Measurements from ENCODE around the gene BCKDK. TPM values are rescaled to one million over a fixed set of nuclear protein-coding genes. Genes with fewer than 3 reads are reported as not detected.
"Not testable (repeated sequence)": the region's sequence is repeated elsewhere in the genome, so short reads cannot be mapped to it uniquely, and the experiment has no call there.

Gene BCKDK
- polyA plus RNA-seq, 3 donors from 2014 or later = 21.4 to 50.3 (median 30.1) TPM

DNA sequence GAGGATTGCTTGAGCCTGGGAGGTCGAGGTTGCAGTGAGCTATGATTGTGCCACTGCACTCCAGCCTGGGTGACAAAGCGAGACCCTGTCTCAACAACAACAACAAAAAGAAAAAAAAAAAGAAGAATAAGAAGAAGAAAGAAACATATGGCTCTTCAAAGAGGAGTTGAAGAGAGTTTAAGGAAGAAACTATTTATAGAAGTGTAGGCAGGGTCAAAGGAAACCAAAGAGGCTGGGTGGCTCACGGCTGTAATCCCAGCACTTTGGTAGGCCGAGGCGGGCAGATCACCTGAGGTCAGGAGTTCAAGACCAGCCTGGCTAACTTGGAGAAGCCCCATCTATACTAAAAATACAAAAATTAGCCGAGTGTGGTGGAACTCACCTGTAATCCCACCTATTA, 42.8 kb downstream of the BCKDK start:
- H3K27ac Mint-ChIP-seq; DNase-seq; H3K9me3 Mint-ChIP-seq; H3K27me3 Mint-ChIP-seq (ENCODE audit: low read depth in 3 of 3); H3K36me3 Mint-ChIP-seq; H3K4me1 Mint-ChIP-seq; H3K4me3 Mint-ChIP-seq: not testable (repeated sequence)

DNA sequence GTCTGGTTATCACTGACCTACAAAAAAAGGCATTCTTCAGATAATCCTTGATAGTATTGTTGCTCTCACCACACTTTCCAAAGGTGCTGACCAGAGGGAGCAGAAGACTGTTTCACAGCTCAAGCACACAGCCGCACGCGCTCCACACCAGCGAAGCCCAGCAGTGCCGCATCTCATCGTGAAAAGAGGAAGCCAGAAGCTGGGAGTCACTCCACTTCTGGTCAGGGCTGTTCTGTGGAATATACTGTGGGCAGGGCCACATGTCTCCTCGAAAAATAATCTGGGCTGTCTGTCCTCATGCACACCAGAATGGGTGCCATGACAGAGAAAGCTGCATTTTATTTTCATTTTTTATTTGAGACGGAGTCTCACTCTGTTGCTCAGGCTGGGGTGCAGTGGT, 49.0 kb downstream of the BCKDK start:
- peak overlapping the region in 1 of 6 donors; percentile 8 for H3K27ac Mint-ChIP-seq
- peak overlapping the region in 4 of 5 donors; percentile 18 to 56 (median 30) for H3K4me3 Mint-ChIP-seq
- H3K9me3 Mint-ChIP-seq = no peaks in the 10 kb centered on the region
- DNase-seq = no peak
- H3K27me3 Mint-ChIP-seq (ENCODE audit: low read depth in 3 of 3) = peaks cover 1 to 4% (median 3%) of the 10 kb centered on the region in 3 donors
- peaks cover 8 to 9% of the 10 kb centered on the region in 2 donors for H3K4me1 Mint-ChIP-seq
- H3K36me3 Mint-ChIP-seq = no peaks in the 10 kb centered on the region

Other genes starting within 250 kb of the BCKDK start
- gene BCL7C, start 214.3 kb upstream of the BCKDK start, polyA plus RNA-seq = 10 to 100 TPM; 44.5 to 80.0 (median 60.7) TPM
- gene CTF1, start 211.8 kb upstream of the BCKDK start, polyA plus RNA-seq = not detected
- gene FBXL19, start 184.8 kb upstream of the BCKDK start, polyA plus RNA-seq = 1 to 10 TPM in 1 of 3 donors, under 1 TPM in 2; 0.18 to 1.1 (median 0.22) TPM
- 10 to 100 TPM; 31.4 to 50.0 (median 40.3) TPM for gene ORAI3, start 159.3 kb upstream of the BCKDK start, polyA plus RNA-seq
- 1 to 10 TPM in 2 of 3 donors, not detected in 1; 1.8 to 2.4 TPM for gene SETD1A, start 150.6 kb upstream of the BCKDK start, polyA plus RNA-seq
- gene HSD3B7, start 123.2 kb upstream of the BCKDK start, polyA plus RNA-seq = not detected
- not detected for gene STX1B, start 97.7 kb upstream of the BCKDK start, polyA plus RNA-seq
- gene STX4, start 74.8 kb upstream of the BCKDK start, polyA plus RNA-seq = 10 to 100 TPM; 31.3 to 46.4 (median 33.3) TPM
- 10 to 100 TPM in 2 of 3 donors, 1 to 10 TPM in 1; 6.8 to 17.2 (median 10.1) TPM for gene ZNF668, start 34.1 kb upstream of the BCKDK start, polyA plus RNA-seq
- 10 to 100 TPM in 1 of 3 donors, 1 to 10 TPM in 1, under 1 TPM in 1; 0.93 to 11.5 (median 2.5) TPM for gene ZNF646, start 34.0 kb upstream of the BCKDK start, polyA plus RNA-seq
- 1 to 10 TPM in 1 of 3 donors, under 1 TPM in 2; 0.27 to 1.4 (median 0.63) TPM for gene PRSS53, start 19.4 kb upstream of the BCKDK start, polyA plus RNA-seq
- 100 to 1,000 TPM; 114 to 164 (median 116) TPM for gene VKORC1, start 13.6 kb upstream of the BCKDK start, polyA plus RNA-seq
- 10 to 100 TPM; 29.4 to 53.9 (median 32.6) TPM for gene KAT8, start 9.3 kb downstream of the BCKDK start, polyA plus RNA-seq
- gene PRSS8, start 27.3 kb downstream of the BCKDK start, polyA plus RNA-seq = not detected
- 1 to 10 TPM; 3.4 to 8.6 (median 6.9) TPM for gene PRSS36, start 41.7 kb downstream of the BCKDK start, polyA plus RNA-seq
- gene FUS, start 71.8 kb downstream of the BCKDK start, polyA plus RNA-seq = 100 to 1,000 TPM in 1 of 3 donors, 10 to 100 TPM in 2; 73.4 to 169 (median 87.4) TPM
- 100 to 1,000 TPM in 2 of 3 donors, 10 to 100 TPM in 1; 91.2 to 133 (median 118) TPM for gene PYCARD, start 94.4 kb downstream of the BCKDK start, polyA plus RNA-seq
- not detected for gene TRIM72, start 105.7 kb downstream of the BCKDK start, polyA plus RNA-seq
- gene PYDC1, start 108.7 kb downstream of the BCKDK start, polyA plus RNA-seq = not detected
- 100 to 1,000 TPM in 1 of 3 donors, 10 to 100 TPM in 2; 70.6 to 186 (median 89.3) TPM for gene ITGAM, start 151.6 kb downstream of the BCKDK start, polyA plus RNA-seq
- gene ITGAX, start 246.8 kb downstream of the BCKDK start, polyA plus RNA-seq = 10 to 100 TPM; 41.6 to 82.9 (median 47.9) TPM